GM15510 (cell line): ENCODE measurements around the gene BICRA.

Experiments
- POLR2A ChIP-seq: IDR thresholded peaks from 3 replicates; pipeline ENCODE4 v1.6.1; 2011; ENCODE audit warnings: borderline replicate concordance; ENCODE audit not compliant: insufficient read length; ENCODE audit errors: extremely low read depth

Gene BICRA

DNA sequence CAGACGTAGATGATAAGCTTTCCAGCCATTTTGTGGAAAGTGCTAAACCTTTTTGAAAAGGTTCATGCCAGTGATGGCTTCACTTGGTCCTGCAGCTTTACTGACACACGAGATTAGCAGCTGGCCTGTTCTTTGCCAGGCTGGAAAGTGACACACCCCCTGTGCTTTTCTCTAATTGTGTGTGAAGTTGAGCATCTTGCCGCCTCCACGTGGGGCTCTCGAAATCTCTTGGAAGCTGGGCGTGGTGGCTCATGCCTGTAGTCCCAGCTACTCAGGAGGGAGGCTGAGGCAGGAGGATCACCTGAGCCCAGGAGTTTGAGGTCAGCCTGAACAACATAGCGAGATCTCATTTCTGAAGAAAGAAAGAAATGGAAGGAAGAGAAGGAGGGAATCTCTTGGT lies 79.0 kb downstream of the BICRA start:
- TF ChIP-seq POLR2A: no peak

DNA sequence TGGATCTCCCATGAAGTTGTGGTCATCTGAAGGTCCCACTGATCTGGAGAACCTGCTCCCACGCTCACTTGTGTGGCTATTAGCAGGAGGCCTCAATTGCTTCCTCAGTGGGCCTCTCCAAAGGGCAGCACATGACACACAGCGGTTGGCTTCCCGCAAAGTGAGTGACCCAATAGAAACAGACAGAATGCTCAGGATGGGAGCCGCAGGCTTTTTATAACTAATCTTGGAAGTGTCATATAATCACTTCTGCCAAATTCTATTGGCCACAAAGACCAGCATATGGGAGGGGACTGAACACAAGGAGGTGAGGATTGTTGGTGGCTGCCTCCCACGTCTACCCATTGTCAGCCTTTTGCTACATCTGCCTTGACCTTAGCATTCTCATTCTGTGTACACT lies 82.2 kb downstream of the BICRA start:
- no peak for TF ChIP-seq POLR2A

DNA sequence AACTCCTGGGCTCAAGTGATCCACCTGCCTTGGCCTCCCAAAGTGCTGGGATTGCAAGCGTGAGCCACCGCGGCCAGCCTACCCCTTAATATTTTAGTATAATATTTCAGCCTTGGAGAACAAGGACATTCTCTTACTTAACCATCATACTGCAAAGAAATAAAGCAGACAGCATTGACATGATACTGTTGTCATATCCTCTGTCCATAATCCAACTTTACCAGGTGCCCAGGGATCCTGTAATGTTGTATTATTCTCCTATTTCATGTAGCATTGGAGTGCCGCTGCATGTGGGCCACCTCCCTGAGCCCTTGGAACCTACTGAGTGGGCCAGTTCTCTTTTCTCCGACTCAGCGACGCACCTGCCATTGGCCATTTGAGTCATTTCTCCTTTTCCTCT lies 82.8 kb downstream of the BICRA start:
- TF ChIP-seq POLR2A: no peak

DNA sequence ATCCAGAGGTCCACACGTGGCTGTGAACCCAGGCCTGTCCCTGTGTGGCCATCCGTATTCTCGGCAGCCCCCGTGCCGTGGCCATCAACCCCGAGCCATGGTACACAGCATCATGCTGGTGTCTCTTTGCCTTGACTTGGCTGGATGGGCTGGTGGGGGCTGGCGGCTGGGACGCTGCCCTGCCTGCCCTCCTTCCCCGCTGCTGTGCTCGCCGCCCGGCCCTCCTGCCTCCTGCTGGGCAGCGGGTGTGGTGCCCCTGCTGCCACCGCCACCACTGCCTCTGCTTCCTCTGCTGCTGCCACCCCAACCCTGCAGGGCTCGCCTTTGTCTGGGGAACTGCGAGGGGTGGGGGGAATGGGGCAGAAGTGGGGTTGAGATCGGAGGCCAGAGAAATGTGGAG lies 84.6 kb downstream of the BICRA start:
- no peak for TF ChIP-seq POLR2A

DNA sequence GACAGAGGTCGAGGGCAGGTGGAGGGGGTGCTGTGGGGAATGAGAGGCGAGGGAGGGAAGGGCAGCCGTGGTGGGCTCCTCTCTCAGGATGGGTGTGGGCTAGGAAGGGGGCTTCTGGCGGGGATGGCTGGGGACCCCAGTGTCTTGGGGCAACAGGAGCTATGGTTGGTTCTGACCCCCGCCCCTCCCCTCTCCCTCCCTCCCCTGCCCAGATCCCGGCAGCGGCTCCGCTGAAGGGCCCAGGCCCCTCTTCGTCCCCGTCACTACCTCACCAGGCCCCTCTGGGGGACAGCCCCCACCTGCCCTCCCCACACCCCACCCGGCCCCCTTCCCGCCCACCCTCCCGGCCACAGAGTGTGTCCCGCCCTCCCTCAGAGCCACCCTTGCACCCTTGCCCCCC lies 85.0 kb downstream of the BICRA start:
- TF ChIP-seq POLR2A: no peak

DNA sequence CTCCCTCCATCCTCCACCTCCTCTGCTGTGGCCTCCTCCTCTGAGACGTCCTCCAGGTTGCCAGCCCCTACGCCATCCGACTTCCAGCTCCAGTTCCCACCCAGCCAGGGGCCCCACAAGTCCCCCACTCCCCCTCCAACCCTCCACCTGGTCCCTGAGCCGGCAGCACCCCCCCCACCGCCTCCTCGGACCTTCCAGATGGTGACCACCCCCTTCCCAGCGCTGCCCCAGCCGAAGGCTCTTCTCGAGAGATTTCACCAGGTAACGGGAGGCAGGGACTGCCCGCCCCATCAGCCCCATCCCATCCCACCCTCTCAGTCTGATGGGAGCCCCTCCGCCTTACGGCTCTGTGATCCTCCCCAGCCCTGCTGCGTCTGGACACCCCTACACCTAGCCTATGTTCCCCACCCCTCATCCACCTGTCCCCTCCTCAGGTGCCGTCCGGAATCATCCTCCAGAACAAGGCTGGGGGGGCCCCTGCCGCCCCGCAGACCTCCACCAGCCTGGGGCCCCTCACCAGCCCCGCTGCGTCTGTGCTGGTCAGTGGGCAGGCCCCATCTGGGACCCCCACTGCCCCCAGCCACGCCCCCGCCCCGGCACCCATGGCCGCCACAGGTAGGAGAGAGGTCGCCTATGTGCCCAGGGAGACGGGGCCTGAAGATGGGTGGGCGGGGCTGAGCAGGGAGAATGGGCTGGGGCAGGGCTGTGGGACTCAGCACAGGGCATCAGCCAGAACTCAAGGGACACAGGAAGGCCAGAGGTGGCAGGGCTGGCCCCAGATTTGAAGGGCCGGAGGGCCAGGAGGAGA lies 85.7 kb downstream of the BICRA start:
- TF ChIP-seq POLR2A: no peak

DNA sequence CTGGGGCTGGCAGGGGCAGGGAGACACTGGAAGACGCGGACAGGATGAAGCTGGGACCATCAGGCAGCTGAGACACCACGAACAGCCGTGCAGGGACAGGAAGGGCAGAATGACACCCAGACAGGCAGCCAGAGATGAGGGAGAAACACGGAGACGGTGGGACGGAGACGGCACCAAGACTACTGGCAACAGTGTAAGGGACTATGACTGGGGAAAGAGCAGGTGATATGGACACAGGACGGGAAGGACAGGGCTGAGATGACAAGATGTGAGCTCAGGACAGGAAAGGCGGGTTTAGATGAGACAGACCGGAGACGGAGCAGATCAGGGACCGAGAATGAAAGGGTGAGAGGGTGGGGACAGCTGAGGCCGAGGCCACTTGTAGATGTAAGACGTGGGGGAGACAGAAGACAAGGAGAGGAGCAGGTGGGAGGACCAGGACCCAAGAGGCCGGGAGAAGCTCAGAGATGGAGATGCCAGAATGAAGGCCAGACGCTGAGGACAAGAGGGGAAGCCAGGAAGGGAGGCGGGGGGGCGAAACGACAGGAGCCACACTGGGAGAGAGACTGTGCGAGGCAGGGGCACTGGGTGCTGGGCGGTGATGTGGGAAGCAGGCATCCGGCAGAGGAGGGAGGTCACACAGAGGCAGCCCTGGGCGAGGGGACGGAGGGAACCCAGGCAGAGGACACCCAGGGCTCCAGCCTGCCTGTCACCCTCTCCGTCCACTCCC lies 86.8 kb downstream of the BICRA start:
- TF ChIP-seq POLR2A: no peak

DNA sequence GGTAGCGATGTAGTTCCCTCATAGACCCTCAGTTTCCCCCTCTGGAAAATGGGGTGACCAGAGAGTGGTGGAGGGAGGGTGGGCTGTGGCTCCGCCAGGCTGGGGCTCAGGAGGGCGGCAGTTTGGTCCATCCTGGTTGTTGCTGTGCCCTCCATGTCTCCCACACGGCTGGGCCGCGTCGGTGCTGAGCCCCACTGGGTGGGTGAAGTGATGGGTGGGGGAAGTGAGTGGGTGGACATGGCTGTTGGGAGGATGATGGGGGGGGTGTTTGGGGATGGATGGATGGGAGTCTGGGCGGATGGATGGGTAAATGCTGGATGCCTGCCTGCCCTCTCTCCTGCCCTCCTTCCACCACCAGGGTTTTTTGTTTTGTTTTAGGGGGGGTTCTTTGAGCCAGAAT lies 87.7 kb downstream of the BICRA start:
- TF ChIP-seq POLR2A: no peak

DNA sequence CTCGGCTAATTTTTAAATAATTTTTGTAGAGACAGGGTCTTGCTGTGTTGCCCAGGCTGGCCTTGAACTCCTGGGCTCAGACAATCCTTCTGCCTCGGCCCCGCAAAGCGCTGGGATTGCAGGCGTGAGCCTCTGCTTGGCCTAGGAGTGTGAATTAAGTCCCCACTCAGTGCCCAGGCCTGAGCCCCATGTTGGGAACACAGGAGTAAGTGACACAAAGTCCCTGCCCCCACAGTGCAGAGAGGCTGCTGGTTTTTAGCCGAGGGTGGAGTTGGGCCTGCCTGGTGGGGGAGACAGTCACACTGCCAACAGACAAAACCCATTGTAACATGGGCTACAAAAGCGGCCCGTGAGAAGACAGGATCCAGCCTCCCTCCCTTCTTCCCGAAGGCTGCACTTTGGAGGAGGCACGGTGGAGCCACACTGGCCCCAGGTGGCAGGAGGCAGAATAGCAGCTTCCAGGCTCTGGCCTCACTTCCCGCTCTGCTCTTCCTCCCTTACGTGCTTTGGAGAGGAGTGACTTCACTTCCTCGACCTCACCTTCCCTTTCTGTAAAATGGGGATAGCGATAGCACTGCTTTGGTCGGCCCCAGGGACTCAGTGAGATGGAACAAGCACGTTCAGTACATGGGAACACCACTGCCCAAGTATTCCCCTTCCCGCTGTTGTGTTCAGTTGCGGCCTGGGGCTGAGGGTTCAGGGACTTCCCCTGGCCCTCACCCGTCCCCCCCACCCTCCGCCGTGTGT lies 89.1 kb downstream of the BICRA start:
- TF ChIP-seq POLR2A: no peak

DNA sequence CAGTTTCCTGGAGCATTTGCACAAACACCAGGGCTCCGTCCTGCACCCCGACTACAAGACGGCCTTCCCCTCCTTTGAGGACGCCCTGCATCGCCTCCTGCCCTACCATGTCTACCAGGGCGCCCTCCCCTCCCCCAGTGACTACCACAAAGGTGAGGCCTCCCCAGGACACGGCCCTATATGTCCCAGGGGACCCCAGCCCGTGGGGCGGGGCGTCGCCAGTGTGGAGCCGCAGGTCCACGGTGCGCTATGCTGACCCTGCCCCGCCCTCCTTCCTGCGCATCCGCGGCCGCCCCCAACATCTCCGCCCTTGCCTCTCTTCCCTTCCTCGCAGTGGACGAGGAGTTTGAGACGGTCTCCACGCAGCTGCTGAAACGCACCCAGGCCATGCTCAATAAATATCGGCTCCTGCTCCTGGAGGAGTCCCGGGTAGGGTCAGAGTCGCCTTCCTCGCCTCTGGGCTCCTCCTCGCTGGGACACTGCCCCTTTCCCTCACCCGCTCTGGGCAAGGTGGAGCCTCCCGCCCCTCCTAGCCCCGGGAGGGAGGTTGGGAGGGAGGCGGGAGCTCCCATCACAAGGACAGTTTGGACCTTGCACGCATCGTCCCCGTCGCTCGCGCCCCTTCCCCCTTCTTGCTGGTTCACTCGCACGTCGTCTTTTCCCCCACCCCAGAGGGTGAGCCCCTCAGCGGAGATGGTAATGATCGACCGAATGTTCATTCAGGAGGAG lies 89.9 kb downstream of the BICRA start:
- no peak for TF ChIP-seq POLR2A

DNA sequence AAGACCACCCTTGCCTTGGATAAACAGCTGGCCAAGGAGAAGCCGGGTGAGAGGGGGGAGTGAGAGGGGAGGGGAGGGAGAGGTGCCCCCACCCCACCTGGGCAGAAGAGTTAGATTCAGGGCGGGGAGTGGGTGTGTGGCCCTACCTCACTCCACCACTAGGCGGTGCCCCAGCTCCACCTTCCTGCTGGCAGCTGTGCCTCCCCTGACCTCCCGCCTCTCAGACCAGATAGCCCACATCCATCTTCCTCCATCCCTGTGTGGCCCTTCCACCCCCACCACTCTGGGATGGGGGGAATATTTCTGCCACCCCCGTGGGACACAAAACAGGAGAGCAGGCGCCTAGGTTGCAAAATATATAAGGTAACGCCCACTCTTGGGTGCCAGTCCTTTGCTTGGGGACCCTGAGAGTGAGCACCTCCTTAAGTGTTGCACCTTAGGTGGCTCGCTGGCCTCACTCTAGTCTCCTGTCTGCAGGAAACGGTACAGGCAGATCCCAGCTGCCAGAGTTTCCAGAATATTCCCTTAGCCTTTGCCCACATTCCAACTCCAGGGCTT lies 90.5 kb downstream of the BICRA start:
- no peak for TF ChIP-seq POLR2A

DNA sequence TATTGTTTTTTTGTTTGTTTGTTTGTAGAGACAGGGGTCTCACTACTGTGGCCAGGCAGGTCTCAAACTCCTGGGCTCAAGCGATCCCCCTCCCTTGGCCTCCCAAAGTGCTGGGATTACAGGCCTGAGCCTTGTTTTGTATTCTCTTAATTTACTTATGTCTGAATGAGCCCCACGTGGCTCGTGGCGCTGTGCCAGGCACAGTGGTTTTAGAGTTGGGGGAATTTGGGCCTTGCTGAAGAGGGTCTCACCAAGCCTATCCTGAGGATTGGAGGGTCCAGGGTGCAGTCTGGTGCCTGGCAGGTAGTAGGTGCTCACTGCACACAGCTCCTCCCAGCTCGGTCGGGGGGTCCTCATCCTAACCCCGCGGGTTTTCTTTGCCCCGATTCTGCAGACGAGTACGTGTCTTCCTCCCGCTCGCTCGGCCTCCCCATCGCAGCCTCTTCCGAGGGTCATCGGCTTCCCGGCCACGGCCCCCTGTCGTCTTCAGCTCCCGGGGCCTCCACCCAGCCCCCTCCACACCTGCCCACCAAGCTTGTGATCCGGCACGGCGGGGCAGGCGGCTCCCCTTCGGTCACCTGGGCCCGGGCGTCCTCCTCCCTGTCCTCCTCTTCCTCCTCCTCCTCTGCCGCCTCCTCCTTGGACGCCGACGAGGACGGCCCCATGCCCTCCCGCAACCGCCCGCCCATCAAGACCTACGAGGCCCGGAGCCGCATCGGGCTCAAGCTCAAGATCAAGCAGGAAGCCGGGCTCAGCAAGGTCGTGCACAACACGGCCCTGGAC lies 92.2 kb downstream of the BICRA start:
- TF ChIP-seq POLR2A: no peak

DNA sequence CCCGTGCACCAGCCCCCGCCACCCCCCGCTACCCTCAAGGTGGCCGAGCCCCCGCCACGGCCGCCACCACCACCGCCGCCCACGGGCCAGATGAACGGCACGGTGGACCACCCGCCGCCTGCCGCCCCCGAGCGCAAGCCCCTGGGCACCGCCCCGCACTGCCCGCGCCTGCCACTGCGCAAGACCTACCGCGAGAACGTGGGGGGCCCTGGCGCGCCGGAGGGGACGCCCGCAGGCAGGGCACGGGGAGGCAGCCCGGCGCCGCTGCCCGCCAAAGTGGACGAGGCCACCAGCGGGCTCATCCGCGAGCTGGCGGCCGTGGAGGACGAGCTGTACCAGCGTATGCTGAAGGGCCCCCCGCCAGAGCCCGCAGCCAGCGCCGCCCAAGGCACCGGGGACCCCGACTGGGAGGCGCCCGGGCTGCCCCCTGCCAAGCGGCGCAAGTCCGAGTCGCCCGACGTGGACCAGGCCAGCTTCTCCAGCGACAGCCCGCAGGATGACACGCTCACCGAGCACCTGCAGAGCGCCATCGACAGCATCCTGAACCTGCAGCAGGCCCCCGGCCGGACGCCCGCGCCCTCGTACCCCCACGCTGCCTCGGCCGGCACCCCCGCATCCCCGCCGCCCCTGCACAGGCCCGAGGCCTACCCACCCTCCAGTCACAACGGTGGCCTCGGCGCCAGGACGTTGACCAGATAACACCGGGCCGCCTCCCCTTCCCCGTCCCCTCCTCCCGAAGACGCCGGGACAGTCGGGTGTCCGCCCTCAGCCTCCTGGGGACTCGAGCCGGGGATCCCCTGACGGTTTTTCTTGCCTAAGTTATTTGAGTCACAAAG lies 93.0 kb downstream of the BICRA start:
- TF ChIP-seq POLR2A: no peak
